Measurements from ENCODE around the gene DGKH. TPM values are rescaled to one million over a fixed set of nuclear protein-coding genes. Genes with fewer than 3 reads are reported as not detected.

The DGKH gene
- total and polyA plus RNA-seq, 8 donors, result 9.8 to 17.1 (median 12.0) TPM

GRCh38 chr13:42101821-42102585 is 53.6 kb downstream of the DGKH start:
- Histone ChIP-seq H3K4me3 (no peak overlapping the region), H3K36me3 (no peaks in the 10 kb centered on the region), H3K4me1 (no peaks in the 10 kb centered on the region), H3K27me3 (no peaks in the 10 kb centered on the region), H3K9me3 (no peaks in the 10 kb centered on the region), H3K27ac (no peak overlapping the region)
- DNase-seq (no peak), ATAC-seq (no peak)
- intact Hi-C loops (cut with DNase I), result no loop called here
- no peak for TF ChIP-seq CTCF (IDR thresholded peaks at IDR 0.05)

- Histone ChIP-seq H3K4me3 (no peak overlapping the region), H3K4me1 (no peaks in the 10 kb centered on the region), H3K36me3 (no peaks in the 10 kb centered on the region), H3K9me3 (no peaks in the 10 kb centered on the region), H3K27me3 (no peaks in the 10 kb centered on the region), H3K27ac (no peak overlapping the region)
- ATAC-seq (no peak), DNase-seq (no peak)
- intact Hi-C loops (cut with DNase I), result no loop called here
- no peak for TF ChIP-seq CTCF (IDR thresholded peaks at IDR 0.05)
These were observed 54.8 kb downstream of the DGKH start for GRCh38 chr13:42102961-42103865.

- H3K9me3 ChIP-seq, result no peaks in the 10 kb centered on the region
- no peaks in the 10 kb centered on the region for H3K36me3 ChIP-seq
- H3K4me1 ChIP-seq, result peaks cover 0 to 9% of the 10 kb centered on the region in 2 donors
- H3K4me3 ChIP-seq, result no peak overlapping the region
- intact Hi-C loops (cut with DNase I), result no loop called here
- H3K27ac ChIP-seq, result no peak overlapping the region
- no peak for DNase-seq
- no peaks in the 10 kb centered on the region for H3K27me3 ChIP-seq
- ATAC-seq, result no peak
- no peak for TF ChIP-seq CTCF (IDR thresholded peaks at IDR 0.05)
These were observed 58.5 kb downstream of the DGKH start for GRCh38 chr13:42106998-42107397.

- DNase-seq (no peak), ATAC-seq (no peak)
- intact Hi-C loops (cut with DNase I), result no loop called here
These were observed 59.0 kb downstream of the DGKH start for GRCh38 chr13:42107421-42107820.

More at GRCh38 chr13:42107421-42107820, 59.0 kb downstream of the DGKH start:
- H3K9me3 ChIP-seq, result no peaks in the 10 kb centered on the region
- no peak overlapping the region for H3K27ac ChIP-seq
- no peak overlapping the region for H3K4me3 ChIP-seq
- no peaks in the 10 kb centered on the region for H3K27me3 ChIP-seq
- TF ChIP-seq CTCF (IDR thresholded peaks at IDR 0.05), result no peak
- peaks cover 0 to 9% of the 10 kb centered on the region in 2 donors for H3K4me1 ChIP-seq
- H3K36me3 ChIP-seq, result no peaks in the 10 kb centered on the region

All from left lung (tissue), 10 donors.